Stomach (tissue), 9 donors: ENCODE measurements around the gene CDK3. TPM values are rescaled to one million over a fixed set of nuclear protein-coding genes. Genes with fewer than 3 reads are reported as not detected.

Source experiments
- DNase-seq, 2 donors: peaks; one replicate each; pipeline versions ENCODE4 v3.0.0 to v3.0.0-alpha.2; 2013 to 2019
- H3K27ac ChIP-seq, 5 donors: fragments of 200-600 bp in 4 of 5; sonication (generic) in 4 of 5; one replicate each; pipeline ENCODE4 v1.5.1; 2013 to 2019; ENCODE audit warnings: mild to moderate bottlenecking in 1 of 5, moderate library complexity in 1 of 5
- H3K27me3 ChIP-seq, 3 donors: fragments of 200-600 bp; sonication (generic); one replicate each; pipeline ENCODE4 v1.5.1; 2017 to 2019; ENCODE audit warnings: mixed run types in 1 of 3
- H3K36me3 ChIP-seq, 4 donors: fragments of 200-600 bp; sonication (generic); 1 replicate in 3 of 4; 2 replicates in 1 of 4; pipeline ENCODE4 v1.5.1; 2016 to 2019
- H3K4me1 ChIP-seq, 4 donors: fragments of 200-600 bp; sonication (generic); one replicate each; pipeline ENCODE4 v1.5.1; 2016 to 2019
- H3K4me3 ChIP-seq, 4 donors: fragments of 200-600 bp; sonication (generic) in 3 of 4; one replicate each; pipeline ENCODE4 v1.5.1; 2016 to 2019; ENCODE audit warnings: mild to moderate bottlenecking in 1 of 4
- H3K9me3 ChIP-seq, 4 donors: fragments of 200-600 bp; sonication (generic); one replicate each; pipeline ENCODE4 v1.5.1; 2016 to 2019
- EP300 ChIP-seq: sonication (generic); formaldehyde crosslinking; IDR thresholded peaks from one replicate; pipeline ENCODE4 v1.6.1; 2017; ENCODE audit warnings: antibody characterized with exemption
- POLR2A ChIP-seq, 4 donors: fragments of 450-650 bp; IDR thresholded peaks; one replicate each; pipeline ENCODE4 v1.6.1; 2016; ENCODE audit warnings: antibody characterized with exemption in 4 of 4, control low read depth in 2 of 4, mild to moderate bottlenecking in 1 of 4, moderate library complexity in 1 of 4
- POLR2AphosphoS5 ChIP-seq, 3 donors: sonication (generic); formaldehyde crosslinking; IDR thresholded peaks; one replicate each; pipeline ENCODE4 v1.6.1; 2016; ENCODE audit warnings: antibody characterized with exemption in 3 of 3
- WGBS, 5 donors: extraction: QIAGEN DNeasy Blood & Tissue Kit in 3 of 5; methylation state at CpG; one replicate each; pipeline versions ENCODE4 v1.1.5 to v1.1.7; 2013 to 2018; 5-methylcytosine and 5-hydroxymethylcytosine counted together
- intact Hi-C: fragments of 100-400 bp; cut with DNase I; formaldehyde crosslinking; loops from one replicate; pipeline ENCODE4 v1.15.1; 2023; ENCODE audit warnings: low total_unique reads
- polyA plus RNA-seq, 3 donors: library from polyadenylated mRNA; stranded (reverse); fragments of 200-250 nt; gene quantifications; one replicate each; pipeline ENCODE4 v1.2.3, GENCODE V29; 2013
- total RNA-seq, 5 donors: library from RNA; depleted of rRNA; stranded (reverse); fragments of >200 nt; gene quantifications; one replicate each; pipeline versions ENCODE4 v1.1.0 to v1.2.3, GENCODE V29; 2014 to 2016
- TF ChIP-seq, protein P1 (sequence below), 7 experiments: fragments of 450-650 bp in 4 of 7; fragments of 200-600 bp in 3 of 7; sonication (generic) in 3 of 7; IDR thresholded peaks; one replicate each; pipeline ENCODE4 v1.5.1; 2016 to 2019; ENCODE audit warnings: antibody characterized with exemption in 7 of 7, control low read depth in 2 of 7, mild to moderate bottlenecking in 1 of 7
- donor health status: healthy with polysubstance abuse.
- donor health status: Bipolar disorder and iron deficiency.
- donor health status: healthy.

The CDK3 gene
- total and polyA plus RNA-seq, 8 donors, result 3.1 to 20.4 (median 8.2) TPM; not detected in 1

- no peak for DNase-seq
- H3K36me3 ChIP-seq, result peaks cover 64 to 100% (median 98%) of the 10 kb centered on the region in 4 donors
- TF ChIP-seq POLR2AphosphoS5 (IDR thresholded peaks at IDR 0.05), result no peak
- H3K27ac ChIP-seq, result no peak overlapping the region
- H3K4me3 ChIP-seq, result no peak overlapping the region
- no peaks in the 10 kb centered on the region for H3K27me3 ChIP-seq
- H3K4me1 ChIP-seq, result peaks cover 0 to 31% (median 11%) of the 10 kb centered on the region in 4 donors
- 88 to 95% (median 93%) methylated on average over 14 to 15 of the region's 15 CpGs for WGBS, 5 donors
- no peaks in the 10 kb centered on the region for H3K9me3 ChIP-seq
- intact Hi-C loops, result no loop called here
Observed at GRCh38 chr17:76049836-76050537, 49.3 kb downstream of the CDK3 start.

DNA sequence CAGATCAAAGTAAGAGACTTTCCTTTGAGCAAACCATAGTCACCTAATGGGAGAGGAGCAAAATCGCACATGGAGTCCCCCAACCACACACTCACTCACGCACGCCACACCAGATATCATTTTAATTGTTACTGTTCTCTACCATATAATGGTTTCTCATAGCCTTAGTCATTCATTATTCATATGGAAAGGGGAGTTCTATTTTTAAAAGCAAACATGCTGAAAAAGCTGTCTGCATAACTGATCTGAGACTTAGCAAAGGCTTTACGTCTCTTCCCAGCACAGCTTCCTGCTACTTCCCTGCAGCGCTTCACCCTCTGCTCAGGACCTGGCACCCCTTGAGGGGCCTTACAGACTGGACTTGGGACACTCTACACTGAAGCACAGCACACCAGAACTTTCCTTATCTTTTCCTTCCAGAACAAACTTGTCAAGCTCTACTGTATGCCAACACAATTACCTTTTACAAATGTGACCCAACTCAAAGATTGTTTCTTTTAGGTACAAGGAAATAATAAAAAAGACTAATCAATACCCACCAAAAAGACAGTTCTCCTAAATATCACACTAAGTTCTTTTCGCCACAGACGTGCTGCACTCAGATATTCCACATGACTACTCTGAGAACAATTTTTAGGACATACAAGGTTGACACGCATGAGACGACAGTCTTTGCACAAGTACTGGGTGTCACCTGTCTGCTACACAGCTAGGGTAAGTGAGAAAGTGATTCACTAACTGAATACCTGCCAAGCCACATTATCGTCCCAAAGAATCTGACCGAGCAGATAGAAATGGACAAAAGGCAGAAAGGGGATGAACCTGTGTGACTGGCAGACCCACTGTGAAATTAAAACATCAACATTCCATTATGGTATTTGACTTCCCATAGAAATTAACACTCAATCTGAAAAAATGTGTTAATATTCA, 50.1 kb downstream of the CDK3 start:
- DNase-seq, result peak in 1 of 2 donors; percentile 35
- H3K9me3 ChIP-seq, result no peaks in the 10 kb centered on the region
- no peaks in the 10 kb centered on the region for H3K27me3 ChIP-seq
- H3K36me3 ChIP-seq, result peaks cover 62 to 100% (median 98%) of the 10 kb centered on the region in 4 donors
- H3K4me1 ChIP-seq, result peaks cover 0 to 33% (median 11%) of the 10 kb centered on the region in 4 donors
- intact Hi-C loops, result no loop called here
- H3K4me3 ChIP-seq, result no peak overlapping the region
- H3K27ac ChIP-seq, result no peak overlapping the region
- WGBS, 5 donors, result 76 to 88% (median 85%) methylated on average over 11 of the region's 11 CpGs
- TF ChIP-seq EP300 (no peak), POLR2A (IDR thresholded peaks at IDR 0.05) (no peak), POLR2AphosphoS5 (IDR thresholded peaks at IDR 0.05) (no peak)
- TF ChIP-seq, protein P1, sequence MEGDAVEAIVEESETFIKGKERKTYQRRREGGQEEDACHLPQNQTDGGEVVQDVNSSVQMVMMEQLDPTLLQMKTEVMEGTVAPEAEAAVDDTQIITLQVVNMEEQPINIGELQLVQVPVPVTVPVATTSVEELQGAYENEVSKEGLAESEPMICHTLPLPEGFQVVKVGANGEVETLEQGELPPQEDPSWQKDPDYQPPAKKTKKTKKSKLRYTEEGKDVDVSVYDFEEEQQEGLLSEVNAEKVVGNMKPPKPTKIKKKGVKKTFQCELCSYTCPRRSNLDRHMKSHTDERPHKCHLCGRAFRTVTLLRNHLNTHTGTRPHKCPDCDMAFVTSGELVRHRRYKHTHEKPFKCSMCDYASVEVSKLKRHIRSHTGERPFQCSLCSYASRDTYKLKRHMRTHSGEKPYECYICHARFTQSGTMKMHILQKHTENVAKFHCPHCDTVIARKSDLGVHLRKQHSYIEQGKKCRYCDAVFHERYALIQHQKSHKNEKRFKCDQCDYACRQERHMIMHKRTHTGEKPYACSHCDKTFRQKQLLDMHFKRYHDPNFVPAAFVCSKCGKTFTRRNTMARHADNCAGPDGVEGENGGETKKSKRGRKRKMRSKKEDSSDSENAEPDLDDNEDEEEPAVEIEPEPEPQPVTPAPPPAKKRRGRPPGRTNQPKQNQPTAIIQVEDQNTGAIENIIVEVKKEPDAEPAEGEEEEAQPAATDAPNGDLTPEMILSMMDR (IDR thresholded peaks at IDR 0.05), result no peak

DNA sequence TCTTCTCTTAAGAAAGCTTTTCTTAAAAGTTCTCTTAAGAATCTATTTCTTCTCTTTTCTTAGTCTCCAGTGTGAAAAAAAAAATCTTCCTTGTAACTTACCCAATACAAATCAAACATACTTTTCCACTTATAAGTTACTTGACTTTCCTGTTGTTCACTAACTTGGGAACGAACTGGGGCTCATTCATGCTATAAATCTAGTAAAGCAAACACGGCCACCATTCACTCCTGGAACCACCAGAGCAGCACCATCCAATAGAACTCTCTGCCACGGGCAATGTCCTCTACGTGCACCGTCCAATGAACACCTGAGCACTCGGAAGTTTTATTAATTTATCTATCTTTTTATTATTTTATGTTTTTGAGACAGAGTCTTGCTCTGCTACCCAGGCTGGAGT, 50.9 kb downstream of the CDK3 start:
- intact Hi-C loops, result no loop called here
- Histone ChIP-seq H3K4me1 (peaks cover 0 to 33% (median 11%) of the 10 kb centered on the region in 4 donors), H3K27me3 (no peaks in the 10 kb centered on the region), H3K4me3 (no peak overlapping the region), H3K36me3 (peaks cover 63 to 100% (median 98%) of the 10 kb centered on the region in 4 donors), H3K27ac (no peak overlapping the region), H3K9me3 (no peaks in the 10 kb centered on the region)
- no peak for DNase-seq
- WGBS, 5 donors, result 70 to 81% (median 78%) methylated on average over 6 of the region's 6 CpGs
- TF ChIP-seq EP300, result no peak
- TF ChIP-seq, protein P1 (IDR thresholded peaks at IDR 0.05), result no peak
- no peak for TF ChIP-seq POLR2A (IDR thresholded peaks at IDR 0.05)
- no peak for TF ChIP-seq POLR2AphosphoS5 (IDR thresholded peaks at IDR 0.05)

DNA sequence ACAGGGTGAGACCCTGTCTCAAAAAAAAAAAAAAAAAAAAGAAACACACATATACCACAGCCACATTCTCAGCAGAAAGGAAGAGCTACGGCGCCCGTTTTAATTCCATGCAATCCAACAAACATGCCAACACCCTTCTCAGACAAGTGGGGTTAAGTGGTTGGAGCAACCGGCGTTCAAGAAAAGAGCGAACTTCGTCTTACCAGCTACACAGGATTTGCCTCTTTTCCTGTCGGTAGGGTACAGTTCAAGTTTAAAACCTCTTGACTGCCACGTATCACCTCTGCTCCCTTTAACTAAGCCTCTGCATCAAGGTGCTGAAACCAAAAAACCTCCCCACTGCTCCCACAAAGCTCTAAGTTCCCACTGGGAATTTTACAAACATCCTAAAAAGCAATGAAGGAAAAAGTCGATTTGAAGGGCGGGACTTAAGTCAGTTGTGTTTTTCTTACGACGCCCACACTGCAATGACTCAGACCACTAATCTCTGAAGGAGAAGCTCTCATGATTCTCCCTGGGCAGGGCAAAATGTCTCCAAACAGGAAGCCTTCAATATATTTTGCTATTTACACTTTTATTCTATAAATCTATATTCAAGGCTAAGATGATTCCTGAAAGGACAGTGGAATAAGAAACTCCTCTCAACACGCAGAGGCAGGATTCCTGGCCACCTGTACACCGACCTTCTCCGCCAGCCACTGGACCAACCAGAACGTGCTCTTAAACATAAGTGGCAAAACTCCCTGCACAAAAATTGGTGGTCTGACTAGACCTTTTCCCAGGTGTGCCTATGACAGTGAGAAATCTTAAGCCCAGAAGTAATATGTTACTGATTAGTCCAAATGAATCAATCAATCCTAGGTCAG, 52.8 kb downstream of the CDK3 start:
- H3K36me3 ChIP-seq, result peaks cover 63 to 100% (median 98%) of the 10 kb centered on the region in 4 donors
- peak in 1 of 2 donors; percentile 53 for DNase-seq
- no peak overlapping the region for H3K4me3 ChIP-seq
- H3K9me3 ChIP-seq, result no peaks in the 10 kb centered on the region
- intact Hi-C loops, result no loop called here
- 67 to 81% (median 79%) methylated on average over 17 of the region's 17 CpGs for WGBS, 5 donors
- H3K4me1 ChIP-seq, result peaks cover 0 to 33% (median 11%) of the 10 kb centered on the region in 4 donors
- H3K27ac ChIP-seq, result peak overlapping the region in 2 of 5 donors; percentile 38 to 47
- no peaks in the 10 kb centered on the region for H3K27me3 ChIP-seq
- TF ChIP-seq EP300 (no peak), POLR2AphosphoS5 (IDR thresholded peaks at IDR 0.05) (no peak)
- TF ChIP-seq, protein P1 (IDR thresholded peaks at IDR 0.05), result no peak
